H9 (cell line): ENCODE measurements around the gene OSBPL9. TPM values are rescaled to one million over a fixed set of nuclear protein-coding genes. Genes with fewer than 3 reads are reported as not detected.

ENCODE experiments used
- DNase-seq: peaks from one replicate; pipeline ENCODE4 v3.0.0-alpha.2; 2017
- H2AFZ ChIP-seq: one replicate; pipeline ENCODE4 v1.6.1; 2013; ENCODE audit warnings: mild to moderate bottlenecking, low read length, control low read depth, moderate library complexity
- H2AK5ac ChIP-seq: 2 replicates; pipeline ENCODE4 v1.6.1; 2013; ENCODE audit warnings: low read length, control low read depth, mixed read lengths; ENCODE audit not compliant: insufficient read length
- H2BK120ac ChIP-seq: one replicate; pipeline ENCODE4 v1.6.1; 2013; ENCODE audit warnings: low read depth, mild to moderate bottlenecking, low read length, control low read depth, inconsistent platforms; ENCODE audit not compliant: poor library complexity, severe bottlenecking
- H2BK12ac ChIP-seq: 2 replicates; pipeline ENCODE4 v1.6.1; 2013; ENCODE audit warnings: low read length, control low read depth, mixed read lengths, low read depth; ENCODE audit not compliant: insufficient read length
- H2BK15ac ChIP-seq: 2 replicates; pipeline ENCODE4 v1.6.1; 2013; ENCODE audit warnings: low read depth, low read length, control low read depth
- H2BK20ac ChIP-seq: one replicate; pipeline ENCODE4 v1.6.1; 2013; ENCODE audit warnings: low read depth, mild to moderate bottlenecking, low read length, control low read depth, inconsistent platforms; ENCODE audit not compliant: poor library complexity, severe bottlenecking
- H2BK5ac ChIP-seq: 2 replicates; pipeline ENCODE4 v1.6.1; 2013; ENCODE audit warnings: low read length, control low read depth, mixed read lengths; ENCODE audit not compliant: insufficient read length
- H3K14ac ChIP-seq: 2 replicates; pipeline ENCODE4 v1.6.1; 2013; ENCODE audit warnings: low read length, control low read depth; ENCODE audit not compliant: insufficient read depth
- H3K18ac ChIP-seq: 2 replicates; pipeline ENCODE4 v1.6.1; 2013; ENCODE audit warnings: low read depth, mild to moderate bottlenecking, mixed read lengths, low read length, control low read depth; ENCODE audit not compliant: insufficient read length
- H3K23ac ChIP-seq: 2 replicates; pipeline ENCODE4 v1.6.1; 2013; ENCODE audit warnings: low read length, control low read depth, mixed read lengths, low read depth; ENCODE audit not compliant: insufficient read length
- H3K23me2 ChIP-seq: 2 replicates; pipeline ENCODE4 v1.6.1; 2013; ENCODE audit warnings: low read depth, mild to moderate bottlenecking, mixed read lengths, low read length, control low read depth; ENCODE audit not compliant: insufficient read length, poor library complexity, severe bottlenecking
- H3K27ac ChIP-seq: 2 replicates; pipeline ENCODE4 v1.5.1; 2013; ENCODE audit warnings: low read length, control low read depth, mixed read lengths, low read depth; ENCODE audit not compliant: insufficient read length
- H3K27me3 ChIP-seq: 2 replicates; pipeline ENCODE4 v1.6.1; 2013; ENCODE audit warnings: low read length, control low read depth, inconsistent platforms; ENCODE audit not compliant: insufficient read depth
- H3K4ac ChIP-seq: 2 replicates; pipeline ENCODE4 v1.6.1; 2013; ENCODE audit warnings: low read depth, mild to moderate bottlenecking, control low read depth, inconsistent platforms, low read length, moderate library complexity
- H3K4me1 ChIP-seq: 2 replicates; pipeline ENCODE4 v1.6.1; 2013; ENCODE audit warnings: low read length, control low read depth, inconsistent platforms; ENCODE audit not compliant: insufficient read depth
- H3K4me2 ChIP-seq: 2 replicates; pipeline ENCODE4 v1.6.1; 2013; ENCODE audit warnings: low read length, control low read depth, mixed read lengths; ENCODE audit not compliant: insufficient read length, insufficient read depth
- H3K56ac ChIP-seq: 2 replicates; pipeline ENCODE4 v1.6.1; 2013; ENCODE audit warnings: low read depth, mild to moderate bottlenecking, mixed read lengths, low read length, control low read depth; ENCODE audit not compliant: insufficient read length
- H3K79me1 ChIP-seq: 2 replicates; pipeline ENCODE4 v1.6.1; 2013; ENCODE audit warnings: low read depth, mild to moderate bottlenecking, moderate library complexity, low read length, control low read depth, inconsistent platforms; ENCODE audit not compliant: insufficient read depth, poor library complexity, severe bottlenecking
- H3K79me2 ChIP-seq: 2 replicates; pipeline ENCODE4 v1.6.1; 2013; ENCODE audit warnings: low read length, control low read depth, inconsistent platforms; ENCODE audit not compliant: insufficient read depth
- H3K9ac ChIP-seq: 2 replicates; pipeline ENCODE4 v1.6.1; 2013; ENCODE audit warnings: low read length, control low read depth, mixed read lengths; ENCODE audit not compliant: insufficient read length; ENCODE audit errors: extremely low read depth
- H3K9me3 ChIP-seq: one replicate; pipeline ENCODE4 v1.6.1; 2013; ENCODE audit warnings: low read depth, low read length, inconsistent platforms; ENCODE audit not compliant: control insufficient read depth
- H3T11ph ChIP-seq: one replicate; pipeline ENCODE4 v1.6.1; 2013; ENCODE audit warnings: mild to moderate bottlenecking, low read length, control low read depth, inconsistent platforms
- H4K20me1 ChIP-seq: one replicate; pipeline ENCODE4 v1.6.1; 2013; ENCODE audit not compliant: control insufficient read depth, insufficient read length, insufficient read depth
- H4K5ac ChIP-seq: 2 replicates; pipeline ENCODE4 v1.6.1; 2013; ENCODE audit warnings: low read depth, mild to moderate bottlenecking, mixed read lengths, low read length, control low read depth; ENCODE audit not compliant: insufficient read length
- H4K8ac ChIP-seq: replicated peaks from 2 replicates; pipeline ENCODE4 v1.6.1; 2013; ENCODE audit warnings: low read length, control low read depth, mixed read lengths, low read depth; ENCODE audit not compliant: insufficient read length
- H4K91ac ChIP-seq: 2 replicates; pipeline ENCODE4 v1.6.1; 2013; ENCODE audit warnings: low read depth, mild to moderate bottlenecking, moderate library complexity, mixed read lengths, low read length, control low read depth; ENCODE audit not compliant: insufficient read length
- H3K27ac Mint-ChIP-seq, 3 experiments: 2 replicates in 2 of 3; 3 replicates in 1 of 3; pipeline ENCODE4 v1.8.0; 2020 to 2021; ENCODE audit warnings: mixed read lengths in 3 of 3, mild to moderate bottlenecking in 1 of 3, moderate library complexity in 1 of 3
- H3K27me3 Mint-ChIP-seq: 2 replicates; pipeline ENCODE4 v1.8.0; 2021; ENCODE audit warnings: low read depth, mild to moderate bottlenecking, moderate library complexity, mixed read lengths
- H3K36me3 Mint-ChIP-seq, 3 experiments: 2 replicates in 2 of 3; 3 replicates in 1 of 3; pipeline ENCODE4 v1.8.0; 2020 to 2021; ENCODE audit warnings: low read depth in 3 of 3, mixed read lengths in 3 of 3; ENCODE audit not compliant: insufficient read depth in 1 of 3
- H3K4me1 Mint-ChIP-seq, 2 experiments: 2 replicates each; pipeline ENCODE4 v1.8.0; 2020; ENCODE audit warnings: mixed read lengths in 2 of 2
- H3K4me3 Mint-ChIP-seq, 2 experiments: 2 replicates in 1 of 2; 3 replicates in 1 of 2; pipeline ENCODE4 v1.8.0; 2020 to 2021; ENCODE audit warnings: mild to moderate bottlenecking in 2 of 2, mixed read lengths in 2 of 2, moderate library complexity in 1 of 2
- H3K9me3 Mint-ChIP-seq, 2 experiments: 2 replicates in 1 of 2; 3 replicates in 1 of 2; pipeline ENCODE4 v1.8.0; 2020; ENCODE audit warnings: mild to moderate bottlenecking in 2 of 2, mixed read lengths in 2 of 2, moderate library complexity in 1 of 2
- CTCF ChIP-seq: fragments of 200-600 bp; sonication (generic); conservative IDR thresholded peaks from 3 replicates; pipeline ENCODE4 v1.8.0; 2021; ENCODE audit warnings: antibody characterized with exemption, mild to moderate bottlenecking
- WGBS: extraction: QIAGEN DNeasy Blood & Tissue Kit; methylation state at CpG from one replicate; pipeline ENCODE4 v1.1.7; 2013; ENCODE audit warnings: missing lambda C conversion rate, low lambda C conversion rate, mixed read lengths; ENCODE audit not compliant: insufficient read length; ENCODE audit errors: extremely low coverage; 5-methylcytosine and 5-hydroxymethylcytosine counted together
- total RNA-seq: library from RNA; stranded (reverse); gene quantifications from 2 replicates; pipeline ENCODE4 v1.2.1, GENCODE V29; 2021

Gene OSBPL9
- total RNA-seq, 1 experiment from 2014 or later: 76.7 TPM

GRCh38 chr1:51661081-51661518 lies 44.2 kb downstream of the OSBPL9 start:
- H2AK5ac ChIP-seq: no peak overlapping the region
- DNase-seq: no peak
- H2BK5ac ChIP-seq: no peak overlapping the region
- H3K4me2 ChIP-seq: no peak overlapping the region
- H4K5ac ChIP-seq: no peak overlapping the region
- no peaks in the 10 kb centered on the region for H3K23me2 ChIP-seq
- no peaks in the 10 kb centered on the region for H3K27me3 ChIP-seq
- no peaks in the 10 kb centered on the region for H4K20me1 ChIP-seq
- no peak overlapping the region for H4K91ac ChIP-seq
- H2BK120ac ChIP-seq: no peak overlapping the region
- no peak overlapping the region for H3T11ph ChIP-seq
- H3K23ac ChIP-seq: no peak overlapping the region
- no peaks in the 10 kb centered on the region for H3K79me1 ChIP-seq
- no peak overlapping the region for H2BK20ac ChIP-seq
- Mint-ChIP-seq H3K9me3 (no peaks in the 10 kb centered on the region), H3K27ac (no peak overlapping the region), H3K4me1 (peaks cover 7 to 8% of the 10 kb centered on the region in 2 experiments), H3K4me3 (no peak overlapping the region), H3K36me3 (no peaks in the 10 kb centered on the region), H3K27me3 (no peaks in the 10 kb centered on the region)
- no peak overlapping the region for H2BK15ac ChIP-seq
- no peaks in the 10 kb centered on the region for H3K9me3 ChIP-seq
- no CpG with 5 or more reads among the region's 3 CpGs for WGBS
- no peak overlapping the region for H3K27ac ChIP-seq
- H3K4me1 ChIP-seq: no peaks in the 10 kb centered on the region
- H3K4ac ChIP-seq: no peak overlapping the region
- no peak overlapping the region for H3K56ac ChIP-seq
- no peaks in the 10 kb centered on the region for H3K79me2 ChIP-seq
- no peak overlapping the region for H3K9ac ChIP-seq
- H3K14ac ChIP-seq: no peak overlapping the region
- no peak overlapping the region for H3K18ac ChIP-seq
- no peak overlapping the region for H2BK12ac ChIP-seq
- H4K8ac ChIP-seq: no peak overlapping the region
- no peak for TF ChIP-seq CTCF
- no peak overlapping the region for H2AFZ ChIP-seq
